Neutrophil (primary cell): ENCODE results near the gene CCDC106.

Source experiments
- H3K27ac ChIP-seq: fragments of 200-600 bp; sonication (generic); 2 replicates; pipeline ENCODE4 v1.5.1; 2016; ENCODE audit warnings: mild to moderate bottlenecking, moderate library complexity
- H3K27me3 ChIP-seq: fragments of 200-600 bp; sonication (generic); 2 replicates; pipeline ENCODE4 v1.6.0; 2016; ENCODE audit warnings: mild to moderate bottlenecking
- H3K36me3 ChIP-seq: fragments of 200-600 bp; sonication (generic); 2 replicates; pipeline ENCODE4 v1.5.1; 2017
- H3K4me1 ChIP-seq, 2 experiments: fragments of 200-600 bp in 1 of 2; sonication (generic) in 1 of 2; 1 replicate in 1 of 2; 2 replicates in 1 of 2; pipeline versions ENCODE4 v1.5.1 to v1.6.1; 2013 to 2016; ENCODE audit warnings: low read depth in 1 of 2, low read length in 1 of 2, mild to moderate bottlenecking in 1 of 2, moderate library complexity in 1 of 2; ENCODE audit not compliant: control insufficient read depth in 1 of 2, insufficient read depth in 1 of 2
- H3K4me3 ChIP-seq, 2 experiments: fragments of 200-600 bp in 1 of 2; sonication (generic) in 1 of 2; 1 replicate in 1 of 2; 2 replicates in 1 of 2; pipeline ENCODE4 v1.5.1; 2013 to 2016; ENCODE audit warnings: low read depth in 1 of 2, low read length in 1 of 2, mild to moderate bottlenecking in 1 of 2, moderate library complexity in 1 of 2
- H3K9me3 ChIP-seq: fragments of 200-600 bp; sonication (generic); 2 replicates; pipeline ENCODE4 v1.5.1; 2016
- CTCF ChIP-seq: fragments of 200-600 bp; sonication (generic); IDR thresholded peaks from 2 replicates; pipeline ENCODE4 v1.5.1; 2016; ENCODE audit warnings: antibody characterized with exemption

CCDC106 gene

GRCh38 chr19:55646889-55647731 is 902 bp upstream of the CCDC106 start:
- H3K9me3 ChIP-seq = no peaks in the 10 kb centered on the region
- H3K27ac ChIP-seq = no peak overlapping the region
- H3K4me1 ChIP-seq = peaks cover 41 to 50% of the 10 kb centered on the region in 2 experiments
- H3K36me3 ChIP-seq = peaks cover 14% of the 10 kb centered on the region
- H3K27me3 ChIP-seq = peaks cover 35% of the 10 kb centered on the region
- no peak for TF ChIP-seq CTCF
- peak overlapping the region; percentile 52 to 54 for H3K4me3 ChIP-seq

GRCh38 chr19:55648585-55649267 is 714 bp downstream of the CCDC106 start:
- H3K27ac ChIP-seq = no peak overlapping the region
- TF ChIP-seq CTCF = no peak
- H3K4me1 ChIP-seq = peaks cover 33 to 40% of the 10 kb centered on the region in 2 experiments
- peaks cover 14% of the 10 kb centered on the region for H3K36me3 ChIP-seq
- peaks cover 24% of the 10 kb centered on the region for H3K27me3 ChIP-seq
- peak overlapping the region; percentile 52 to 54 for H3K4me3 ChIP-seq
- no peaks in the 10 kb centered on the region for H3K9me3 ChIP-seq

GRCh38 chr19:55649268-55650125 is 1.5 kb downstream of the CCDC106 start:
- Histone ChIP-seq H3K4me1 (peaks cover 25 to 33% of the 10 kb centered on the region in 2 experiments), H3K4me3 (no peak overlapping the region), H3K9me3 (no peaks in the 10 kb centered on the region), H3K36me3 (peaks cover 12% of the 10 kb centered on the region), H3K27ac (no peak overlapping the region), H3K27me3 (peaks cover 24% of the 10 kb centered on the region)
- TF ChIP-seq CTCF = no peak

DNA sequence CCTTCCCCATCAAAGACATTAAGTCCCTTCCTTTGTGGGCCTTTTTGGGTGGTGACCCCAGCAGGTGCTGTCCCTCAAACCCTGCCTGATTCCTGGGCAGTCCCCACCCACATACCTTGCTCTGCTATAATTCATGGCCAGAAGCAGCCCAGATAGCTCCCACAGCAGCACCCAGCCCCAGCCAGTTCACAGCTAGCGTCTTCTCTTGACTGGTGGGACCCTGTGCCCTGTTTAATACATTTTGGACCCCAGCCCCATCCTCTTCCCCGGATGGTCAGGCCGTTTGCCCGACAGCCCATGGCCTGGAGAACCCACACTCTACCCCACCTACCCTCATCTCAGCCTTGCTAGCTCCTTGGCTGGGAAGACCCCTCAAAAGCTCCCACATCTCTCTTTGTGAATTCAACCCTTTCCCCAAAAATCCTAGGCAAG is 2.1 kb downstream of the CCDC106 start:
- H3K27ac ChIP-seq = no peak overlapping the region
- no peak overlapping the region for H3K4me3 ChIP-seq
- no peak for TF ChIP-seq CTCF
- peaks cover 23 to 28% of the 10 kb centered on the region in 2 experiments for H3K4me1 ChIP-seq
- peaks cover 5% of the 10 kb centered on the region for H3K36me3 ChIP-seq
- H3K9me3 ChIP-seq = no peaks in the 10 kb centered on the region
- H3K27me3 ChIP-seq = peaks cover 24% of the 10 kb centered on the region

DNA sequence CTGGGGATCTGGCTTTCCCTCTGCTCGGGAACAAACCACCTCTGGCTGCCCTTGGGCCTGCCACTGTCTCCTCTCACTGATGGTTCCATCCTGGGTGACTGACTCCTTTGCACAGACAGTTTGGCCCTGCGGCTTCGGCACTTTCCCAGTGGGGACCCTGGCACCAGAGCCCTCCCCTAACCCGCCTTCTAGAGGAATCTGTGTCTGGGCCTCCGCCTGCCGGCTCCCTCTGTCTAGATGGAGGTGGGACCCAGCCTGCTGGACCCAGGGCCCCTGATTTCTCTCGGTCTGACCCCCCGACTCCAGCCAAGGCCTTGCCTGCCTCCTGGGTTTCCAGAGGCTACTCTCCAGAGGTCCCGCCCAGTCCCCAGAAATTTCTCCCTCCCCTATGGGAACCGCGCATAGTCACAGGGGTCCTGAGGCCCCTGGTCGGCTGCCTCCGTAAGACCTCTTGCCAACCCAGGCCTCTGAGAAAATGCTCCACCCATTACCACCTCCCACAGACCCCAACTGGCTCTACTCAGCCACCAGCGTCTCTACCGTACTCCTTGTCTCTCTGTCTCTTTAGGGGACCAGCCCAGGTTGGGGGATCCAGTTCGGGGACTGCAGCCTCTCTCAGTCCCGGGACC is 2.7 kb downstream of the CCDC106 start:
- no peak overlapping the region for H3K4me3 ChIP-seq
- H3K9me3 ChIP-seq = no peaks in the 10 kb centered on the region
- peaks cover 26 to 31% of the 10 kb centered on the region in 2 experiments for H3K4me1 ChIP-seq
- no peaks in the 10 kb centered on the region for H3K36me3 ChIP-seq
- H3K27me3 ChIP-seq = peaks cover 24% of the 10 kb centered on the region
- no peak overlapping the region for H3K27ac ChIP-seq
- TF ChIP-seq CTCF = no peak
